Left forelimb (tissue), 1 donor: ENCODE results near the gene FCSK.
"Not testable (repeated sequence)": the region's sequence is repeated elsewhere in the genome, so short reads cannot be mapped to it uniquely, and the experiment has no call there.

ENCODE experiments used
- DNase-seq: peaks from one replicate; pipeline ENCODE4 v3.0.0-alpha.2; 2018; ENCODE audit warnings: low spot score

The FCSK gene

DNA sequence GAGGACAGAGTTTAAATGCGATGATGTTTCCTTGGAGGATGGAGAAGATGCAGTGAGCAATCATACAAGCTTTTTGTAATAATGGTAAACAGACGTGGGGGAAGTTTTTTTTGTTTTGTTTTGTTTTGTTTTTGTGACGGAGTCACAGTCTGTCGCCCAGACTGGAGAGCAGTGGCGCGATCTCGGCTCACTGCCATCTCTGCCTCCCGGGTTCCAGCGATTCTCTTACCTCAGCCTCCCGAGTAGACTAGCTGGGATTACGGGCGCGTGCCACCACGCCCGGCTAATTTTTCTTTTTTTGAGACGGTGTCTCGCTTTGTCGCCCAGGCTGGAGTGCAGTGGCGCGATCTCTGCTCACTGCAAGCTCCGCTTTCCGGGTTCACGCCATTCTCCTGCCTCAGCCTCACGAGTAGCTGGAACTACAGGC lies 70.0 kb downstream of the FCSK start:
- not testable (repeated sequence) for DNase-seq

DNA sequence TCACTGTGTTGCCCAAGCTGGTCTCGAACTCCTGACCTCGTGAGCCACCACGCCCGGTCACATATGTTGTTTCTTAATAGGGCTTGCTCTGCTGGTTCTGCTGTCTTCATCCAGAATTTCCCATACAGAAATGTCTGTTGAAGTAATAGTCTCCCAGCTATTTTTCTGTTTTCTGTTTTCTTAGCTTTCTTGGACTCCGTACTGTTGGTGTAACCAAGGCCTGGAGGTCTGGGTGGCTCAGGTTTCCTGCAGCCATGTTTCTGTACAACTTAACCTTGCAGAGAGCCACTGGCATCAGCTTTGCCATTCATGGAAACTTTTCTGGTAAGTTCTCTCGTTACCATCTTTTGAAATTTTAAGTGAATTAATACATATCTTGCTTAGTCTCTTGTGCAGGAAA lies 72.0 kb downstream of the FCSK start:
- no peak for DNase-seq

DNA sequence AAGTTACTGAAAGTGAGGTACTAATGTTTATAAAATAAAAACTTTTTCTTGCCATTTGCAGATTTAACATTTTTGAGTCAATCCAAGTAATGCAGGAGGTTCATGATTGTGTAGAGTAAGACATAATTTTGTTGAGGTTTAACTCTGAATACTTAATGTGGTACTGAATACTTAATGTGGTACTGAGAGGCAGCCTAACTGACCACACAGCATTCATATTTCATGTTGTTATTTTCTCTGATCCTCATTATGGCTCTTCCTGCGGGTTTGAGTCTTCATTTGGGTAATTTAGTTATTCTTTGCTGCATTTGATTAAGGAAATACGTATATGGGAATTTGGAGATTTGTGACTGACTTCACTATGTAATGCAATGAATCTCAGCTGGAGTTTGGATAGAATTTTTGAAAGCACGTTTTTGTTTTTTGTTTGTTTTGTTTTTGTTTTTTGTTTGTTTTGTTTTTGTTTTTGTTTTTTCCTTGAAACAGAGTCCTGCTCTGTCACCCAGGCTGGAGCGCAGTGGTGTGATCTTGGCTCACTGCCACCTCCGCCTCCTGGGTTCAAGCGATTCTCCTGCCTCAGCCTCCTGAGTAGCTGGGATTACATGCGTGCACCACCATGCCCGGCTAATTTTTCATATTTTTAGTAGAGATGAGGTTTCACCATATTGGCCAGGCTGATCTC lies 73.1 kb downstream of the FCSK start:
- no peak for DNase-seq

DNA sequence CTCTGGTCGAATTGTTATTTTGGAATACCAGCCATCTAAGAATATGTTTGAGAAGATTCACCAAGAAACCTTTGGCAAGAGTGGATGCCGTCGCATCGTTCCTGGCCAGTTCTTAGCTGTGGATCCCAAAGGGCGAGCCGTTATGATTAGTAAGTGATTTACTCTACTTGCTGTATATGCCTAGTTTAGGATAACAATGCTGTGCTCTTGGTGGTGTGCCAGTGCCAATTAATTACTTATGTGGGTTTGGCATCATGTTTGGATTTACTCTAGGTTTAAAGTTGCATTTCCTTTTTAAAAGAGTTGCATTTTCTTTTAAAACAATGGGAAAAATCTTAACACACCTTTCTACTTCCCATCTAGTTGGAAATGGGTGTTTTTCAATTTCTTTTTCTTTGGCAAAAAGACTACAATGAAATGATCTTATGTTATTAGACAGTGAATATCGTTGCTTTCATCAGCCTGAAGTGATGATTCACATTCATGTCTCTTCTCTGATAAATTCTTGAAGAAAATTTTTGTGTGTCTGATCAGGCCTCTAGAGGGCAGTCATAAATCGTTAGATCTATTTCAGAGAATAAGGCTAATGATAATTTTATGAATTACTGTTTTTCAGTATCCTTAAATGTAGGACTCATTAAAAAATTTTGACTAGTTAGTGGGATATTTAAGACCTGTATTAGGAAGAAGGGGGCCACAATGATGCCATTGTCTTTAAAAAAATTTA lies 74.8 kb downstream of the FCSK start:
- DNase-seq: no peak
